Psoas muscle (tissue), 8 donors: ENCODE data around the gene CFL1. TPM values are rescaled to one million over a fixed set of nuclear protein-coding genes. Genes with fewer than 3 reads are reported as not detected.

Experiments used
- ATAC-seq, 4 donors: fragments of 200-7000 bp; cut with Tn5 transposase; one replicate each; pipeline ENCODE4 v1.9.1; 2020; ENCODE audit warnings: moderate library complexity in 3 of 4, mild to moderate bottlenecking in 2 of 4
- DNase-seq, 2 donors: peaks; one replicate each; pipeline ENCODE4 v3.0.0-alpha.2; 2020
- H3K27ac ChIP-seq: fragments of 200-600 bp; one replicate; pipeline ENCODE4 v1.8.0; 2022
- H3K27me3 ChIP-seq, 3 donors: fragments of 200-600 bp in 1 of 3; one replicate each; pipeline versions ENCODE4 v1.6.1 to v1.8.0; 2013 to 2022; ENCODE audit warnings: low read length in 2 of 3, mild to moderate bottlenecking in 2 of 3, moderate library complexity in 1 of 3; ENCODE audit not compliant: insufficient read depth in 3 of 3
- H3K36me3 ChIP-seq, 2 donors: fragments of 200-600 bp in 1 of 2; one replicate each; pipeline versions ENCODE4 v1.6.1 to v1.8.0; 2013 to 2022; ENCODE audit warnings: low read depth in 1 of 2, mild to moderate bottlenecking in 1 of 2, moderate library complexity in 1 of 2; ENCODE audit not compliant: insufficient read depth in 1 of 2
- H3K4me1 ChIP-seq: fragments of 200-600 bp; one replicate; pipeline ENCODE4 v1.8.0; 2022
- H3K4me3 ChIP-seq: fragments of 200-600 bp; one replicate; pipeline ENCODE4 v1.8.0; 2022; ENCODE audit warnings: mild to moderate bottlenecking
- H3K9me3 ChIP-seq: fragments of 200-600 bp; one replicate; pipeline ENCODE4 v1.8.0; 2022
- WGBS, 3 donors: extraction: QIAGEN DNeasy Blood & Tissue Kit; methylation state at CpG; one replicate each; pipeline versions ENCODE4 v1.1.6 to v1.1.7; 2013; 5-methylcytosine and 5-hydroxymethylcytosine counted together
- intact Hi-C, 2 donors: fragments of 100-400 bp; cut with DNase I; formaldehyde crosslinking; loops; one replicate each; pipeline versions ENCODE4 v1.11.0 to v1.14.2; 2022
- polyA plus RNA-seq, 3 donors: library from polyadenylated mRNA; stranded (reverse); fragments of 200-250 nt; gene quantifications; one replicate each; pipeline ENCODE4 v1.2.3, GENCODE V29; 2013
- total RNA-seq, 4 donors: library from RNA; stranded (reverse); fragmentation: NEBNext Ultra II Directional in 2 of 4; extraction: Animal tissue kit (Norgen Biotek cat#: 25700) in 2 of 4; gene quantifications; one replicate each; pipeline versions ENCODE4 v1.2.1 to v1.2.4, GENCODE V29; 2021 to 2023
- TF ChIP-seq, protein P1 (sequence below): fragments of 200-600 bp; IDR thresholded peaks from one replicate; pipeline ENCODE4 v1.8.0; 2022; ENCODE audit warnings: antibody characterized with exemption
- donor health status: healthy with polysubstance abuse.
- donor health status: DM: no; HTN: no; CAD: no; lungs with moderate emphysema.
- donor health status: Bipolar disorder and iron deficiency.
- donor health status: healthy.
- donor health status: DM: yes; HTN: yes; CAD: no.
- donor health status: DM: no; HTN: no; CAD: no.
- donor health status: DM: no; HTN: no; CAD: no.
- donor health status: DM: yes; HTN: yes; CAD: no.

CFL1 gene
- total and polyA plus RNA-seq, 7 donors: 175 to 843 (median 225) TPM

GRCh38 chr11:65873318-65874156, 15.6 kb upstream of the CFL1 start:
- TF ChIP-seq, protein P1, sequence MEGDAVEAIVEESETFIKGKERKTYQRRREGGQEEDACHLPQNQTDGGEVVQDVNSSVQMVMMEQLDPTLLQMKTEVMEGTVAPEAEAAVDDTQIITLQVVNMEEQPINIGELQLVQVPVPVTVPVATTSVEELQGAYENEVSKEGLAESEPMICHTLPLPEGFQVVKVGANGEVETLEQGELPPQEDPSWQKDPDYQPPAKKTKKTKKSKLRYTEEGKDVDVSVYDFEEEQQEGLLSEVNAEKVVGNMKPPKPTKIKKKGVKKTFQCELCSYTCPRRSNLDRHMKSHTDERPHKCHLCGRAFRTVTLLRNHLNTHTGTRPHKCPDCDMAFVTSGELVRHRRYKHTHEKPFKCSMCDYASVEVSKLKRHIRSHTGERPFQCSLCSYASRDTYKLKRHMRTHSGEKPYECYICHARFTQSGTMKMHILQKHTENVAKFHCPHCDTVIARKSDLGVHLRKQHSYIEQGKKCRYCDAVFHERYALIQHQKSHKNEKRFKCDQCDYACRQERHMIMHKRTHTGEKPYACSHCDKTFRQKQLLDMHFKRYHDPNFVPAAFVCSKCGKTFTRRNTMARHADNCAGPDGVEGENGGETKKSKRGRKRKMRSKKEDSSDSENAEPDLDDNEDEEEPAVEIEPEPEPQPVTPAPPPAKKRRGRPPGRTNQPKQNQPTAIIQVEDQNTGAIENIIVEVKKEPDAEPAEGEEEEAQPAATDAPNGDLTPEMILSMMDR: no peak
- Histone ChIP-seq H3K9me3 (no peaks in the 10 kb centered on the region), H3K27me3 (no peaks in the 10 kb centered on the region), H3K4me1 (peaks cover 12% of the 10 kb centered on the region), H3K36me3 (peaks cover 0 to 22% of the 10 kb centered on the region in 2 donors), H3K4me3 (peak overlapping the region; percentile 75), H3K27ac (peak overlapping the region; percentile 81)
- intact Hi-C loops: no loop called here
- ATAC-seq (peak; percentile 95 to 97 (median 96)), DNase-seq (peak; percentile 95 to 97)
- WGBS, 3 donors: 6 to 9% (median 9%) methylated on average over 42 to 54 of the region's 54 CpGs

DNA sequence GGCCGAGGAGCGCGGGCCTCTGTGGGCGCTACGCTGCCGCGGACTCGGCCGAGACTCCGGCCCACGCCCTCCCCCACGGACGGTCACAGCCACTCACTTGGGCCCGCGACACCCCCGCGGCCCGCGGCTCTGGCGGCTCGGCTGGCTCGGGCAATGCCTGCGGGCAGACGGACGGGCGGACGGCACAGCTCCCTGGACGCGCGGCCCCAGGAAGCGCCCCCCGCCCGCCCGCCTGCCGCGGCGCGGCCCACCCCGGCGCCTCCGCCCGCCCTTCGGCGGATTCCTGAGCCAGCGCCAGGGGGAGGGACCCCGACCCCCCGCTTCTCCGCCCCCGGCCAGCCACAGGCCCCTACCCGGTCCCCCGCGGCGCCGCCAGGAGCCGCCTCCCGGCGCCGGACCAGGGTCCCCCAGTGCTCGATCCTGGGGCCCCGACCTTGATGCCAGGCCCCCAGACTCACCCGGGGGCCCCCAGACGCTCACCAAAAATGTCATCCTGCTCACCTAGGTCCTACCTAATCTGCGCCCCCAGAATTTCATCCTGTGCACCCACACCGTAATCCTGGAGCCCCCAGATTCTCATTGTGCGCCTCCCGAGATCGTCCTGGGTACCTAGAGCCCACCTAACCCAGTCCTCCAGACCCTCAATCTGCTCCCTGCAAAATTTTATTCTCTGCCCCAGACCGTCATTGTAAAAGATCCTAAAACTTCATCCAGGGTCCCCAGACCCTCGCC, 14.8 kb upstream of the CFL1 start, which contains the start of gene EFEMP2:
TSS of gene EFEMP2 (minus strand) at position 215 of the 732 bp plus-strand sequence. CDS start 446 bp downstream, outside the sequence.
- Histone ChIP-seq H3K27ac (peak within 1 kb of the TSS; percentile 81), H3K27me3 (no peaks in the 10 kb centered on the region), H3K36me3 (peaks cover 0 to 29% of the 10 kb centered on the region in 2 donors), H3K4me1 (peaks cover 12% of the 10 kb centered on the region), H3K4me3 (peak within 1 kb of the TSS; percentile 75), H3K9me3 (no peaks in the 10 kb centered on the region)
- ATAC-seq (peak; percentile 4 to 25 (median 12)), DNase-seq (peak; percentile 55 to 72)
- TF ChIP-seq, protein P1: no peak
- intact Hi-C loops: no loop called here
- WGBS, 3 donors: 1 to 2% (median 1%) methylated on average over 20 to 69 of the region's 69 CpGs

DNA sequence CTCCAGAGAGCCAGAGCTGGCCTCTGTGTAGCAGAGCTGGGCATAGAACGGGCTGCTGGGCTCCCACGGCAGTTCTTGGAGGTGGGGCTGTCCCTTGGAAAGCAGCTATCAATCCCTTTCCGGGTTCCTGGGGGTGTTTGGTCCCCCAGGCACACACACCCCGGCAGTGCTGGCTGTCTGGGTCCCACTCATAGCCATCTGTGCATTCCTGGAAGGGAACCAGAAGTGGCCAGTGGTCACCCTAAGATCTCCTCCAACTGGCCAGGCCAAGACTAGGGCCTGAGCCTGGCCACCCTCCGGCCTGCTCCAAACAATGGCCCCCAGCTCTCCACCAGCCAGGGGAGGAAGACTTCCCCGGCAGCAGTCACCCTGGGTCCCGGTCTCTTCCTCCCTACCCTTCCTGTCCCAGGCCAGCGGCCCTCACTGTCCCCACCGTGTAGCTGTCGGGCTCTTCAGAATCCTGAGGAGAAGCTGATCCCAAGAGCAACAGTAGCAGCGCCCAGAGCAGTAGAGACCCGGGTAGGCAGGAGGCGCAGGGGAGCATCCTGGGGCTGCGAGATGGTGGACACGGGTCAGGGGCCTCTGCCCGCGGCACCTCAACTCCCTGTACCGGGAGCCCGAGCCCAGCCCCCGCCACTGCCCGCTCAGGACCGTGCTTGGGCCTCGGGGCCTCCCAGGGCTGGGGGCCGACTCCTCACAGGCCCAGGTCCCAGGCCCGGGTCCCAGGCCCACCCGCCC, 14.0 kb upstream of the CFL1 start:
- intact Hi-C loops: no loop called here
- ATAC-seq: peak; percentile 3 to 19 (median 6)

More for the DNA sequence above, 14.0 kb upstream of the CFL1 start:
- H3K36me3 ChIP-seq: peaks cover 0 to 37% of the 10 kb centered on the region in 2 donors
- peak overlapping the region; percentile 81 for H3K27ac ChIP-seq
- DNase-seq: peak in 1 of 2 donors; percentile 66
- H3K4me3 ChIP-seq: peak overlapping the region; percentile 75
- H3K27me3 ChIP-seq: no peaks in the 10 kb centered on the region
- TF ChIP-seq, protein P1: no peak
- 17 to 27% (median 22%) methylated on average over 17 to 26 of the region's 26 CpGs for WGBS, 3 donors
- H3K4me1 ChIP-seq: peaks cover 12% of the 10 kb centered on the region
- no peaks in the 10 kb centered on the region for H3K9me3 ChIP-seq
